Measurements from ENCODE around the gene TNXB.
"Not testable (repeated sequence)": the region's sequence is repeated elsewhere in the genome, so short reads cannot be mapped to it uniquely, and the experiment has no call there.

TNXB gene

GRCh38 chr6:32058511-32058963 lies 50.6 kb downstream of the TNXB start:
- no peak for DNase-seq

- no peak for DNase-seq
Observed at GRCh38 chr6:32057966-32058365, 51.2 kb downstream of the TNXB start.

- DNase-seq, result no peak
Observed at GRCh38 chr6:32056254-32056653, 52.9 kb downstream of the TNXB start.

- DNase-seq, result not testable (repeated sequence)
Observed at GRCh38 chr6:32055756-32056155, 53.4 kb downstream of the TNXB start.

GRCh38 chr6:32053314-32053713 lies 55.8 kb downstream of the TNXB start:
- DNase-seq, result not testable (repeated sequence)

GRCh38 chr6:32052626-32053025 lies 56.5 kb downstream of the TNXB start:
- DNase-seq, result not testable (repeated sequence)

GRCh38 chr6:32050562-32050961 lies 58.6 kb downstream of the TNXB start:
- DNase-seq, result no peak

GRCh38 chr6:32049736-32050135 lies 59.4 kb downstream of the TNXB start:
- not testable (repeated sequence) for DNase-seq

- not testable (repeated sequence) for DNase-seq
Observed at GRCh38 chr6:32049149-32049548, 60.0 kb downstream of the TNXB start.

- peak; percentile 56 to 65 for DNase-seq
Observed at GRCh38 chr6:32047855-32048766, 61.0 kb downstream of the TNXB start.

- no peak for DNase-seq
Observed at GRCh38 chr6:32047539-32047854, 61.6 kb downstream of the TNXB start.

GRCh38 chr6:32047084-32047478 lies 62.1 kb downstream of the TNXB start:
- DNase-seq, result no peak

- DNase-seq, result no peak
Observed at GRCh38 chr6:32046450-32047083, 62.6 kb downstream of the TNXB start.

- DNase-seq, result no peak
Observed at GRCh38 chr6:32045811-32046449, 63.2 kb downstream of the TNXB start.

GRCh38 chr6:32044916-32045315 lies 64.2 kb downstream of the TNXB start:
- DNase-seq, result not testable (repeated sequence)

- not testable (repeated sequence) for DNase-seq
Observed at GRCh38 chr6:32043589-32044380, 65.4 kb downstream of the TNXB start.

GRCh38 chr6:32042276-32042675 lies 66.9 kb downstream of the TNXB start:
- DNase-seq, result not testable (repeated sequence)

GRCh38 chr6:32041385-32041784 lies 67.8 kb downstream of the TNXB start:
- not testable (repeated sequence) for DNase-seq

- DNase-seq, result not testable (repeated sequence)
Observed at GRCh38 chr6:32041050-32041321, 68.2 kb downstream of the TNXB start.

GRCh38 chr6:32040299-32041049 lies 68.7 kb downstream of the TNXB start:
- DNase-seq, result not testable (repeated sequence)

GRCh38 chr6:32039321-32040274 lies 69.5 kb downstream of the TNXB start:
- not testable (repeated sequence) for DNase-seq

Data from CD4-positive, alpha-beta T cell treated with Interleukin-4 for 1 hour (primary cell).